Right kidney (tissue), 1 donor: ENCODE results near the gene AFF2.

Source experiments
- DNase-seq: peaks from one replicate; pipeline ENCODE4 v3.0.0-alpha.2; 2016

The AFF2 gene

DNA sequence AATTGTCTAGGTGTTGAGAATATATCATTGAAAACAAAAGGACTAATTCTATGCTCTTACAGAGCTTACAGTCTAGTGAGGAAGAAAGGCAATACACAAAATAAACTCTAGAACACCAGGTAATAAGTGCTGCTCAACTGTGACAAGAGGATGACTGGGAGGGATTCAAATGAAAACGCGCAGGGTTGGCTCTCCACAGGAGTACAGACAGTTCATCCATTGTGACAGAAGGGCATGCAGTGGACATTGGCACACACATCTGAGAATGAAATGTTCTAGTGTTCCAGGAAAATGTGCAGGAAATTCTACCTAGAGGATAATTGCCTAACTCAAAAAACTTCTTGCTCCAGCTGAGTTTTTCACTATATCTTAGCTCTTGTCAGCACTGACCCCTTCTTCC lies 512.7 kb downstream of the AFF2 start:
- no peak for DNase-seq

DNA sequence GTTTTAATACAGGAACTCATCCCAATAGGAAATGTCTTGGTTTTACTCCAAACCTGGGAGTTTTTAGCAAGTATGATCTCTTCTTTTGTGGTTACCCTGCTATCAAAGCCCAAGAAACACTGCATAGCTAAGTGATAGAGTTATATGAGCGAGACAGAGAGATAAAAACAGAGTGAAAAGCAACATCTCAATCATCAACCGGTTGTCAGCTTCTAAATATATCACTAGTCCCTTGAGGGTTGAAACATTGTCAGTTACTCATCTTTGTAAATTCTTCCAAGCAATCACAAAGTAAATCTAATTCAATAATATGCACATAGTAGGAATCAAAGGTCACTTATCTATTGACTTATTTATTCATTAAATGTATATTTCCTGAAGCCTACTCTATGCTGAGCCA lies 520.7 kb downstream of the AFF2 start:
- no peak for DNase-seq

DNA sequence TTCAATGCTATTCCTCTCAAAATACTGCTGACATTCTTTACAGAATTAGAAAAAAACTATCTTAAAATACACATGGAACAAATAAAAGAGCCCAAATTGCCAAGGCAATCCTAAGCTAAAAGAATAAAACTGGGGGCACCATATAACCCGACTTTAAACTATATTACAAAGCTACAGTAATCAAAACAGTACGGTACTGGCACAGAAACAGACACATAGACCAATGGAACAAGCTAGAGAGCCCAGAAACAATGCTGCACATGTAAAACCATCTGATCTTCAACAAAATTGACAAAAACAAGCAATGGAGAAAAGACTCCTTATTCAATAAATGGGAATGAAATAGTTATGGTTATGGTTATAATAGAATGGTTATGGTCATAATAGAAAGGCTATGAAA lies 522.1 kb downstream of the AFF2 start:
- no peak for DNase-seq

DNA sequence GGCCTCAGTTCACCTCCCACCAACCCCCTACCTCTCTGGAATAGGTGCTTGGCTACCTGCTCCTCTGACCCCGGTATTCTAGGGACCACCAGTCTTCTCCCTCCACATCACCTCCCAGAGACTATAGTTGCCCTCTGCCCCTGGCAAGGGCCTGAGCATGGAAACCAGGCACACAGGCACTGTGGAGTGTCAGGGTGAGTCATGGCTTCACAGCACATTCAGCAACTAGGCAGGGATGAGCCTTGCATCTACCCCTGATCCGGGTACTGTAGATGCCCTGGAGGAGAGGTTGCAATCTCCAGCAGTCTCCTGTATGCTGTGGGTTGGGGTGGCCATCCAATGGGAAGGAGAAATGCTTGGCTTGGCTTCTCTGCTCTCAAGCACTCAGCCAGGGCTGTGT lies 532.0 kb downstream of the AFF2 start:
- DNase-seq, result no peak

DNA sequence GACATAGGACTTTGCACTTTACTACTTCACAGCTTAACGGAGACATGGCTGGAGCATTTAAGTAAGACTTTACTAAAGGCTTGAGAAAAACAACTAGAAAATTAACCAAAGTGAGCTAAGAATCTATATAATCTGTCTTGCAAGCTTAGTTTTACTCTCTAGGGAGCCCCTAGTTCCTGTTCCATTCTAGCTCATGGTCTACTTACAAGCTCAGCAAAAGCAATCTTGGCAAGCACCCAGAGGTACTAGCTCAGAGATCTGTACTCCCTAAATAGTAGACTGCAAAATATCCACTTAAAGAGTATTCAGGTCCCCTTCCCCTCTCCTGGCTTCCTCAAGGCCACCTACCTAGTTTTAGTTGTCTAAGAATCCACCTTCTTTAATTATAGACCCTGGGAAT lies 535.7 kb downstream of the AFF2 start:
- DNase-seq, result no peak

DNA sequence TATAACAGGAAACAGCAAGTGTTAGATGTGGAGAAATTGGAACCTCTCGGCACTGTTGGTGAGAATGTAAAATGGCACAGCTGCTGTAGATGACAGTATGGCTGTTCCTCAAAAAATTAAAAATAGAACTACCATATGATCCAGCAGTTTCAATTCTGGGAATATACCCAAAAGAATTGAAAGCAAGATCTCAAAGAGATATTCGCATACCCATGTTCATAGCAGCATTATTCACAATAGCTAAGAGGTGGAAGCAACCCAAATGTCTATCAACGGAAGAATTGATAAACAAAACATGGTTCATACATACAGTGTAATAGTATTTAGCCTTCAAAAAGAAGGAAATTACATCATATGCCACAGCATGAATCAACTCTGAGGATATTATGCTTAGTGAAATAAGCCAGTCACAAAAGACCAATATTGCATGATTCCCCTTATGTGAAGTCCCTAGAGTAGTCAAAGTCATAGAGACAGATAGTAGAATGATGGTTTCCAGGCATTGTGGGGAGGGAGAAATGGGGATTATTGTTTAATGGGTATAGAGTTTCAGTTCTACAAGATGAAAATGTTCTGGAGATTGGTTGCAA lies 537.0 kb downstream of the AFF2 start:
- no peak for DNase-seq

DNA sequence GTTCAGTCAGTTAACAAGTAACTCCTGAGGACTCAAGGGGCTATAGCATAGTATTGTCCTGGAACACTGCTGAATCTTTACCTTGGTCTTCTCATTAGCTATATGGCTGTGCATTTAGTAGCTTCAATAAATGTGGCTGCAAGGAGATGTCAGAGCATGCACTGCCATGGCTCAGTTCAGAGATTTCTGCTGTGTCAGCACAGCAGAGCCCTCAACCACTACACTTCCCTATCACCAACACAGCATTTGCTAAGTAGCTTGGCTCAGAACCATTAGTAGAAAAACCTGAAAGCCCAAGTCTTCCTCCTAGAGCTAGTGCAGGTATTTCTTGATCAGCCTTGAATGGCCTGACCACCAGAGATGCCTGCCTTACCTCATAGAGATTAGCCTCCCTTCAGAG lies 538.6 kb downstream of the AFF2 start:
- no peak for DNase-seq

DNA sequence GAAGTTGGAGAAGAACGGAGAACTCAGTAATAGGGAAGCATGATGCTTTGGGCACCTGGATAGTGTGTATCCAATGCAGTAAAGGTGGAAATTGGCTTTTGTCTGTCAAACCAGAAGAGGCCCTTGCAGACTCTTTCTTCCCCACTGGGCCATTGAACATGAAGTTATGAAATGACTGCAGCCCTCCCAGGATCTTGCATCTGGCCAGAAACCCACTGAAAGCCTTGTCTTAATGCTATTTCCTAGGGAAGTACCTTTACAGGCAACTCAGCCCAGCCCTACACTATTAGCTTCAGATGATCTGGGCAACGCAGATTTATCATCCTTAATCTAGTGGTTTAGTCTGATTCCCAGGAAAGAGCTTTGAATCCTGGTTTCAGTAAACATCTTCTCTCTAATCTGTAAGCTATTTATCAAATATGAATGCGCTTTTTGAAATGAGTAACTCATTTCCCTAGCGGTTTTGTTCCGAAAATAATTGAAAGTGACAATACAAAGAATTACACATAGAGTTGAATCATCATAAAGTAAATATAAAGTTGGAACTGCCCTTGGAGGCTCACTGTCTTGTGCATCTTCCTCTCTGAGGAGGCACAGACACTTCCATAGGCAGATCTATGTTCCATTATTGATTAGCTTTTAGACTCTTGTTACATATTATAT lies 540.6 kb downstream of the AFF2 start:
- DNase-seq, result no peak

DNA sequence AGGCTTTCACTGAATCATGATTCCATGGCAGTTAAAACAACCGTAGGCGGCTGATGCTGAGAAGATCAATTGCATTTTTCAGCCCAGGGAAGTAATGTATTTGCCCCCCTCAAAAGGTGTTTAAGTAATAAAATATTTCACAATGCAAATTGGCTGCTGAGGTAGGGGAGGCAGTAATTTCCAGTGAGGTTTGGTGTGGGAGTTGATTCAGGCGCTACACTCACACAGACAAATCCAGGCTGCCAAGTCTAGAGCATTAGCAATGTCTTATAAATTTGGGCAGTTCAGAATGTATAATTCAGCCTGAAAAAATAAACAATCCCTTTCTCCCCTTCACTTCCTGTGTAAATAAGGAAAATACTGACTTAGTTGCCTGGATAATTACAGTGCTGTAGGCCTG lies 543.0 kb downstream of the AFF2 start:
- no peak for DNase-seq

DNA sequence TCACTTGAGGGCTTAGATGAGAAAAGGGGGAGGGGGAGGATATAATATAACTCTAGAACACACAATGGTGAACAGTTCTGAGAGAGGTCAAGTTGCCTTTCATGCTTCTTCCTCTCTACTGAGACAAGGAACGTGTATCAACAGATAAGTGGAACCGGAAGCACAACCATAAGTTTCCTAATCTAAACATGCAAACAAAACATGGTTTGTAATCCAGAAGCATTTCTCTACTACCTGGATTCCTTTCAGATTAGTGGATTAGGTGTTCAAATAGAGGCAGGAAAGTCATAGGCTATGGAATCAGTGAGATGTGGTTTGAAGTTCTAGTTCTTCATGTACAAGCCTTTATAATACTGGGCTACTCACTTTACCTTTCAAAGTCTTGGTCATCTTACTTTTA lies 544.1 kb downstream of the AFF2 start:
- no peak for DNase-seq

DNA sequence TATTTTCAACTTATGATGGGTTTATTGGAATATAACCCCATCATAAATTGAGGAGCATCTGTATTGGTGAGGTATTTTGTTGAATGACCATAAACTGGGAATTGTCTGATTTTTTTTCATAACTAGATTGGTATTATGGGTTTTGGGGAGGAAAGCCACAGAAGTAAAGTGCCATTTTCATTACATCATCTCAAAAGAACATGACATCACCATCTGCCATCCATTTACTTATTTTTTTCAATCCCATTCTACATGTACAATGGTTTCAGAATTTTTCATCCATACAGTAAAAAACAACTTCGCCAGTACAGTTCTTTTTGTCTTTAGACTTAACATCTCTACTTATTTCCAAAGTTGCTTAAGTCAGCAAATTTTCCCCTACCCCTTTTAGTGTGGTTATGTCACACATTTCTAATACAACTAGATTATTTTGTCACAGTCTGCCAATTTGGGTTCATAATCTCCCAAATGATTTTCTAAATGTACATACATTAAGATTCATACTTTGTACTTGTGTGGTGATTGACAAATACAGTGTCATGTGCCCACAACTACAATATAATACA lies 545.3 kb downstream of the AFF2 start:
- DNase-seq, result no peak
